NCI-H128 (cell line): ENCODE results near the gene SRSF9.

ENCODE experiments used
- DNase-seq: peaks from one replicate; lab custom pipeline; 2025; ENCODE audit not compliant: unreplicated experiment; lab: John Stamatoyannopoulos, UW

SRSF9 gene

DNA sequence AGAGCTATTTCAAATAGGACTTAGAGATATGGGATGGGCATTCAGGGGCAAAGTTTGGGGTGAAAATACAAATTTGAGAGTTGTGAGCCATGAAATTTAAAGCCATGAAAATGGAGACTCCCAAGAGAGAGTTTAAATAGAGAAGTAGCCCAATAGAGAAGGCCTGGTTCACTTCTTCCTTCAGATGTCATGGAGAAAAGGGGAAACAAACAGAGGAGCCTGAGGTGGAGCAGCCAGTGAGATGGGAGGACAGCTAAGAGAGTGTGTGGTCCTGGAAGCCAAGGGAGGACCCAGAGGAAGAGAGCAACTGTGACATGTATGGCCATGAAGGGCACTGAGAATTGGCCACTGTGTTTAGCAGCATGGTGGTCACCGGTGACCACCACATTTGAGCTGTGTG lies 14.1 kb upstream of the SRSF9 start:
- DNase-seq = no peak

DNA sequence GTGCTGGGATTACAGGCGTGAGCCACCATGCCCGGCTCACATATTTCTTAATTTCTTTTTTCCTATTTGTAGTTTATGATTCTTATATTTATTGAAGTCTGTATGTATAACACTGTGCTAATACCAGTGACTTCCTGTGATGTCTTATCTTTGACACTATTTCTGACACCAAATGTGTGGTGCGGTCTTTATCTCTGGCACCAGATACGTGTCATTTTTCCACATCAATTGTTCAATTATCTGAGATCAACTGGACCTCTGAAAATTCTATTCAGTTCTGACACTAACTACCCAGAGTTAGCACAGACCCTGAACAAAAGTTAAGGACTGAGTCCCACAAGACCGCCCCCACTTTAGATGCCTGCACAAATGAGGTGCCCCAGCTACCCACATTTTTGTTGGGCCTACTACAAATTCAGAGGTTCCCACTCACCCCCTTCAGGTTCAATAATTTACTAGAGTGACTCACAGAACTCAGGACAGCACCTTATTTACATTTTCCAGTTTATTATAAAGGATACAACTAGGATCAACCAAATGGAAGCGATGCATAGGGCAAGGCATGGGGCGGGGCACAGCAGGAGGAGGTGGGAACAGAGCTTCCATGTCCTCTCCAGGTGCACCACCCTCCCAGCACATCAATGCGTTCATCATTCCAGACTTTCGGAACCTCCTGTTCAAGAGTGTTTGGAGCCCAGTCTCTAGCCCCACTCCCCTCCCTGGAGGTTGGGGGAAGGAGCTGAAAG lies 11.6 kb upstream of the SRSF9 start:
- no peak for DNase-seq

DNA sequence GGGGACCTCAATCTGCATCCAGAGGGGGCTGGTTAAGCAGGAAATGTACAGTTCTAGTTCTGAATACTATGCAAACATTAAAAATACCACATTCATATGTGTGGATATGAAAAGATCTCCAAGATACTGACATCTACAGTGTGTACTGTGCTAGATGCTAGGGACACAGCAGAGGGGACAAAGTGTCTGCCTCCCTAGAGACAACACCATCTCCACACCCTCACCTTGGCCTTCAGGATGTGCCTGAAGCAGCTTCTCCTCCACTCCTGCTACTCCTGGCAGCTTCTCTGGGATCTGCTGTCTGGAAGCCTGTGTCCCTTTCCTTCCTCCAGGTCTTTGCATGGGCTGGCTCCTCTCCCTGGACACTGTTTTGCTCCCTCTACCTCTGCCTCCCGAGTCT lies 10.7 kb upstream of the SRSF9 start:
- no peak for DNase-seq

DNA sequence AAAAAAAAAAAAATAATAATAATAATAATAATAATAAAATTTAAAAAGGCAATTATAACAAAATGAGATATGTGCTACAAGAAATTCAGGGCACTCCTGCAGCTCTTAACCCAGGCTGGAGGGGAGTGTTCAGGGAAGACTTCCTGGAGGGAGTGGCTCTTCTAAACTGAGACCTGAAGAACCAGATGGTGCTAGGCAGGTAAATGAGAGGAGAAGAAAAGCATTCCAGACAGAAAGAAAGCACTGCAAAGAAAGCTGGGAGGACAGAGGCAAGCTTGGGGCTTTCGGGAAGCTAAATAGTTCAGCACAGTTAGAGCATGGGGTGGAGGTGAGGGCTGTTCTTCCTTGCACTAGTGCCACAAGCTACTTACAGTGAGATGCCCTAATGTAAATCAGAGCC lies 9.9 kb upstream of the SRSF9 start:
- DNase-seq = no peak

DNA sequence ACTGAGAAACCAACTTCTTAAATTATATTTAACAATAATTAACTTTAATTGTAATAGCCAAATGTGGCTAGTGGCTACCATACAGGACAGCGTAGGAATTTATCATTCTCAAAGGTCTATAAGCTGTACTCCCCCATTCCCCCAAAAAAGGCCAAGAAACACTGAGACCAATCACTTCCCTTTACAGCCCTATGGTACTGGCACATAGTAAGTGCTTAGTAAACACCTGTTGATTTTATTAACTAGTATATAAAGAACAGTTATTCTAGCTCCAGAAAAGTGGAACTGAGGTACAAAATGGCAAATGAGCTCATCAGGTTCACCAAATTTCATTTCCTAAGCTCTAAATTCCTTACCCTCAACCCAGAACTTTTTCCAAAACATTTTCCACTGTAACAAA lies 6.1 kb upstream of the SRSF9 start:
- DNase-seq = no peak

DNA sequence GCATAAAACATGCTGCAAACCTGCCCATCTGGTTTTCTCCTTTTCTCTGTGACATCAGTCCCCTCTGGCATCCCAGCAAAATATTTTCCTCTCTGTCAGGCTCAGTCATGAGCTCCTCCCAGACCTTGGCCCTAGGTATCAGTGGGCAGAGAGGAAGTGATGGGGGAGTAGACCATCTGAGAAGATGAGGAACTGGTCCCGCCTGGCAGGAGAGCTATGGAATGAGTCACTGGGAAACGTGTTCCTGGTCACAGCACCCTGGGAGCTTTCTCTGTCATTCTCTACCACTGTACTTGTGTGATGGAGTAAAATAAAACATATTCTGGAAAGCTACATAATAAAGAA lies 5.0 kb upstream of the SRSF9 start:
- DNase-seq = no peak

DNA sequence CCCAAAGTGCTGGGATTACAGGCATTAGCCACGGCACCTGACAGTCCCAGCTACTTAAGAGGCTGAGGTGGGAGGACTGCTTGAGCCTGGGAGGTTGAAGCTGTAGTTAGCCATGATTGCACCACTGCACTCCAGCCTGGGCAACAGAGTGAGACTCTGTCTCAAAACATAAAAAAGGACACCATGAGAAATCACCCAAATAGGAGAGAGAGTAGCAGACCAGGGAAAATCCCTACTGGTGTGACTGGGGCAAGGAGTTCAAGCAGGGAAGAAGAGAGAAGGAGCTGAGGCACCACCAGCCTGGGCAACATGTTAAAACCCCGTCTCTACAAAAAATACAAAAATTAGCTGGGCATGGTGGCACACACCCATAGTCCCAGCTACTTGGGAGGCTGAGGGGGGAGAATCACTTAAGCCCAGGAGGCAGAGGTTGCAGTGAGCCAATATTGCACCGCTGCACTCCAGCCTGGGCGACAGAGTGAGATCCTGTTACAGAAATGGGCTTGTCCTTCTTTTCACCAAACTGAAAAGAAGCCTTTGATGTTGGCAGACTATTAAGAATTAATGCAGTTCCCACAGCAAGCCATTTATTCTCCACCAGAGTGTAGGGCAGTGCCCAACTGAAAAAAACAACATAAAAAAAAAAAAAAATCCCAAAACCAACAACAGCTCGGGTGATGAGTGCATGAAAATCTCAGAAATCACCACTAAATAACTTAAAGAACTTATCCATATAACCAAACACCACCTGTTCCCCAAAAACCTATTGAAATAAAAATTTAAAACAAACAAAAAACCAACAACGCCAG lies 4.5 kb upstream of the SRSF9 start:
- no peak for DNase-seq

DNA sequence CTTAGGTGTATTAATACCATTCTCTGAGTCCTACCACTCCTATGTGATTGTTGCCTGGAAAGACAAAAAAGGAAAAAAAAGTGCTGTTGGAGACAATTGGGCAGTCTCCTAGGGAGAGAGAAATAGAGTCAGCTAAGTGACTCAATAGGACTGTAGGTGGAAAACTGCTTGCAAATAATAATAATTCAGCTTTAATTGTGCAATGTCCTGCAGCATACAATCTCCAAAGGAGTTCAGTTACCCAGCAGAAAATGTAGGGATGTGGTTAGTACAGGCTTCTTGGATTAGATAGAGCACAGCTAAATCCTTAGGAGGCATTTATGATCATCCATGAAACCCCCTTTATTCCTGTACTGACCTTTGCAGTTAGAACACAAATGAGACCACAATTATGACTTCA lies 3.0 kb upstream of the SRSF9 start:
- DNase-seq = no peak

DNA sequence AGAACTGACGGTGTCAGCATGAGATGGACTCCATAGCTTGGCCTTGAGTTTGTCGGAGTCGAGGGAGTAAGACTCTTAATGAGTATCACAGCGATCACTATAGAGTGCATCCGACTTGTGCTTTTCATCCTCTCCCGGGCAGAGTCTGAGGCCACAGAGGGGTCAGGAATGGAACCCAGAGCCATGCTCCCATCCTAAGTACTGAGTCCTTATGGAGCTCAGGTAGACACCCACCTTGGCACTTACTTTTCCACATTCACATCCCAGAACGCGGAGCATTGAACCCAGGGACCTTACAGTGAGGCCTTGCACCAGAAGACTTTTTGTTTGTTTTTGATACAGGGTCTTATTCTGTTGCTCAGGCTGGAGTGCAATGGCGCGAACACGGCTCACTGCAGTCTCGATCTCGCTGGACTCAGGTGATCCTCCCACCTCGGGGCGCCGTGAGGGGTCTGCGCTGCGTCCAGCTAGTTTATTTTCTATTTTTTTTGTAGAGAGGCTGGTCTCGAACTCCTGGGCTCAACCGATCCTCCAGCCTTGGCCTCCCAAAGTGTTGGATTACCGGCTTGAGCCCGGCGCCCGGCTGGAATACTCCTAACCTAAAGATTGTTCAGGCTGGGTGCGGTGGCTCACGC lies 719 bp upstream of the SRSF9 start:
- DNase-seq = no peak

DNA sequence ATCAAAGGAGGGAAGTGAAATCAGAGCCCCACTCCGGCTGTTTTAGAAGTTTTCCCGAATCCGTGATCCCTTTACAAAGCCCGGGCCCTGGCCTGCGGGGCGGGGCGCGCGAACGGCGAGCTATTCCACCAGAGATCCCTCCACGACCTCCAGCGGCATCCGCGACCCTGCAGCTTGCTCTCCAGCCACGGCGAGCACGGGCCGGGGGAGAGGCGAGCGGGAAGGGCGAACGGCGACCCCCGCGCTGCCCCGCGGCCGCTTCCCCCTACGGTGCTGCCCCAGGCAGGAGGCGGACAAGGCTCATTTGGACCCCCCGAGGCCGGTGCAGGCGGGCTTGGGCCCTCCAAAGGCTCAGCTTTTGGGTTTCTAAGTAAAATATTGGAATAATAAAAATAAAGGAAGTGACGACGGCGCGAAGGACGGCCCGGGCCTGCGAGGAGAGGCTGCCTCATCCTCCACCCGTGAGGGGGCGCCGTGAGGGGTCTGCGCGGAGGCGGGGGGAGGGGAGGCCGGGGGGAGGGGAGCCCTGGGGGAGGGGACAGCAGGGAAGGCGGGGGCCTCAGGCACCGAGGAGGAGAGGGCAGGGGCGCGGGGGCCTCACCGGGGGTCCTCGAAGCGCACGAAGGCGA lies 613 bp downstream of the SRSF9 start:
- DNase-seq = no peak

DNA sequence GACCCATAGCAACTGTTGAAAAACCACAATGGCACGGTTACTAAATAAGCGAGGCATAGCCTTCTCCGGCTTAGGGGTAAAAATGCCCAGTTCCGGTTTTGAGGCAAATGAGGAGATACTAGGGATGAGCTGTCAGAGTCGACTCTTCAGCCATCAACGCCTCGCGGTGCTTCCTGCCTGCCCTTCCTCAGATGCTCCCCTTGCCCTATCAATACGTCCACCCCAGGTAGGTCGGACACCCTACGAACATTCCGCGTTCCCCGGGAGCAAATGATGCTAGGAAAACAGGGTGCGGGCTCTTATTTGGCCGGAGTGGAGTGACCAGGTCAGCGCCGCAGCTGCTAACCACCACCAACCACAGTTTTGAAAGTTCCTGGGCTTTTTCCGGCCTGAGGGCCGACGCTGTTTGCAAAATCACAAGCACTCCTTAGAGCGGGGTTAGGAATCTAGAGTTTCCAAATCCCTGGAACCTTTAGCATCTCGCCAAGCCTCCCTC lies 1.2 kb downstream of the SRSF9 start:
- DNase-seq = no peak

DNA sequence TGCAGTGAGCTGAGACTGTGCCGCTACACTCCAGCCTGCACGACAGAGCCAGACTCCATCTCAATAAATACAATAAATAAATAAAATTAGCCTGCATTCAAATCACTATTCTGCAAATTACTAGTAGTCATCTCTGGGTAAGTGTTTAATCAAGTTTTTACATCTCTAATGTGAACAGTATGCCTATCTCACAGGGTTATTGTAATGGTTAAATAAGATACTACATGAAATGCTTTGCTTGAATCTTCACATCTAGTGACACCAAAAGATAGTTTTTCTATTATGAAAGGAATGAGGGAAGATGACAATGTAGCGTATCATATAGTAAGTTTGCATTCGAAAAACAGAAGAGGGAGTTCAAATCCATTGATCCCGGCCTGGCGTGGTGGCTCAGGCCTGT lies 2.1 kb downstream of the SRSF9 start:
- no peak for DNase-seq

DNA sequence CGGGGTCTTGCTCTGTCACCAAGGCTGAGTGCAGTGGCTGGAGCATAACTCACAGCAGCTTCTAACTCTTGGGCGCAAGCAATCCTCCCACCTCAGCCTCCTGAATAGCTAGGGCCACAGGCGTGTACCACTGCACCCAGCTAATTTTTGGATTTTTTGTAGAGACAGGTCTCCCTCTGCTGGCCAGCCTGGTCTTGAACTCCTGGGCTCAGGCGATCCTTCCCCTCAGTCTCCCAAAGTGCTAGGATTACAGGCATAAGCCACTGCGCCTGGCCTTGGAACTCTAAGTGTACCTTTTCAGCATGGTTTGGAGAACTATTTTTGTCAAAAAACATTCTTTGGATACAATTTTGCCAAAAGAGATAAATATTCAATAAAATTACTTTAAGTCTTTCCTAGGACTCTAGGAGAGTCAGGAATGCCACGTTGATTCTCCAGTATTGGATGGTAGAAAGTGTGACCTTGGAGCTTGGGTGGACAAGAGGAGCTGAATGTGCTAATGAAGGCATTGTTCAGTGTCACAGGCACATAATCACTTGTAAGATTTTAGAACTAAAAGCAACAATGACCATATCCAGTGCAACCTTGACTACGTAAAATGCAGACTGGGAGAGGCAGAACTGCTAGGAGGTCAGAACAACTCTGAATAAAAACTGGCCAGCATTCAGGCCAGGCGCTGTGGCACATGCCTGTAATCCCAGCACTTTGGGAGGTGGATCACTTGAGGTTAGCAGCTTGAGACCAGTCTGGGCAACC lies 2.8 kb downstream of the SRSF9 start:
- peak; percentile 22 for DNase-seq

DNA sequence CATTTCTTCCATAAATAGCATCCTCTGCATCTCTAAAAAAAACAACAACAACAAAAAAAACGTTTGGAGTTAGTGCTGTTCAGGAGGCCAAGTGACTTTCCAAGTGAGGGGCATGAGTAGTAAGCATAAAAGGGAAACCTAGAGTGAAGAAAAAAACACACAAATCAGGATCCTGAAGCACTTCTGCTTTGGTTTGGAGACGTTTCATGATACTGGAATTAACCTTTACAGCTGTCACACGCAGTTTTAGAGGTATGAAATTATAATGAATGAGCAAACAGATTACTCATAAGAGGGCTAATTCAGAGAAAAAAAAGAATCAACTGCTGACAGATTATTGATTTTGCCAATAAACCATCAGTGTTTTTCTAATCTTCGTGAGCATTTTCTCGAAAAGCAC lies 3.8 kb downstream of the SRSF9 start:
- DNase-seq = no peak

DNA sequence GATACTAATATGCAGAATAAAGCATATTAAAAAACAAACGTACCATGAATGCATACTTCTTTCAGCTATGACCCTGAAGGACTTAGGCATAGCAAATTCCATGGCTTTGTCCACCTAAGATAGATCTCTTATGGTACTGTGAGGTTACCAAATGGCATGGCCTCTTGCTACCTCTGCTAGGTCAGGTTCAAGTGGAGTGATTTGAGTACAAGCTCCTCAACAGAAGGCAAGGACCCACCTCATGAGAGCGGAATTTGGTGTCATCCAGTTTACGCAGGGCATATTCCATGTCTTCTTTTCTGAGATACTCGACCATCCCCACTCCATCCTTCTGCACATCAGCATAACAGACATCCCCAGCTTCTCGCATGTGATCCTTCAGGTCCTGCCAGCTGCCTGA lies 5.8 kb downstream of the SRSF9 start:
- no peak for DNase-seq

DNA sequence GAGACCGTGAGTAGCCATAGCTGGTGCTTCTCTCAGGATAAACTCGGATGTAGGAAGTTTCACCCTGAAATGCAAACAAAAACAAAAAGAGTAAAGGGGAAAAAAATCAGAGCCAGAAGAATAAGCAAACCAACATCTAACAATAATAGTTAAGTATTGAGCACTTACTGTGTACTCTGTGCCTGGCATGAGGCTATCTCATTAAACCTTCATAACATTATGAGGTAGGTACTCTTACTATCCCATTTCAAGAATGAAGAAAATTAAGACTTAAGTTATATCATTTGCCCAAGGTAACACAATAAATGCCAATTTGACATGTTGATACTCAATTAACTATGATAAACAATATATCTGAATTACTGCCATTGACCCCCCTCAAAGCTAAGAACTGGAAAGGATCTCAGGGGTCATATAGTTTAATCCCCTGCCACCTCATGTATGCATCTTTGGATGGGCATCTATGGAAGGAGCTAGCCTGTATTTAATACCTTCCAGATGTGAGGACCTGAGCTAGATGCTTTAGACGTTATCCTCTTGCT lies 7.4 kb downstream of the SRSF9 start:
- no peak for DNase-seq

DNA sequence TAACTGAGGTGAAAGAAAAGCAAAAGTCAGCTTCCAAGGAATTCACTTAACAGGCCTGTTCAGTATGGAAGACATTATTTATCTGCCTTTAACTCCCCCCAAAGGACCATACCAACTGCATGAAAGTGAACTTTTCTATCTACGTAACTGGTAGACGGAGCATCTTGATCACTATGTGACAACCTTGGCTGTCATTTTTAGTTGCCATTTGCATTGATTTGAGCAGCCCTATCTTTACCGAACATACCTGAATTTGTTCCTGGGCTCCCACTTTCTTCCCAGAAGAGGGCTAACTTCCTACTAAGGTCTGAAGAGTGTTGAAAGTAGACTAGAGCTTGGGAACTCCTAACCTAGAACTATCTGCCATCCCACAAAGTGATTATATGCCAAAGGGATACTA lies 9.4 kb downstream of the SRSF9 start:
- DNase-seq = no peak

DNA sequence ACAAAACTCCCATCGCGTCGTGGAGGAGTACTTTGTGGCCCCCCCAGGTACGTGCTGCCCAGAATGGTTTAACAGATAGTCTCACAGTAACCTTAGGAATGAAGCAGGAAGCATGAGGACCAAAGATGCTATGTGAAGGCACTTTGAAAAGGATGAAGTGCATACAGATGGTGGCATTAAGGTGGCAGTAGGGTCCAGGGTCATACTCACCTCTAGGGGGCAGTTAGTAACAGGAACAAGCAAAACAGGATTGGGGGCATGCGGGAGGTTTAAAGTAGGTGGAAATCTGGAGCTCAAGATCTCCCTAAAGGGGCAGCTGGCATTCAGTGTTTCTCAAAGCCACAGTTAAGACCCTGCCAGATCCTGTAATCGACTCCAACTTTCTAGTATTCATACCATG lies 12.4 kb downstream of the SRSF9 start:
- no peak for DNase-seq

DNA sequence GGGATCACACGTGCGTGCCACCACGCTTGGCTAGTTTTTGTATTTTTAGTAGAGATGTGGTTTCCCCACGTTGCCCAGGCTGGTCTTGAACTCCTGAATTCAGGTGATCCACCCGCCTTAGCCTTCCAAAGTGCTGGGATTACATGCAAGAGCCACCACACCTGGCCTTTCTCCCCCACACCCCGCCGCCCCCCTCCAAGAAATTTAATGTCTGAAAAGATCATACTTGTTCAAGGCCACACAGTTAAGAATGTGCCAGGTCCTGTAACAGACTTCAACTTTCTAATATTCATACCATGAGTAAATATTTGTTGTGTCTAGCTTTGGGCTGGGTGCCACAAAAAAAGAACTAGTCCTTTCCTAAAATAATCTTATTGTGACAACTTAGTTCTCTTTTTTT lies 14.2 kb downstream of the SRSF9 start:
- DNase-seq = no peak

DNA sequence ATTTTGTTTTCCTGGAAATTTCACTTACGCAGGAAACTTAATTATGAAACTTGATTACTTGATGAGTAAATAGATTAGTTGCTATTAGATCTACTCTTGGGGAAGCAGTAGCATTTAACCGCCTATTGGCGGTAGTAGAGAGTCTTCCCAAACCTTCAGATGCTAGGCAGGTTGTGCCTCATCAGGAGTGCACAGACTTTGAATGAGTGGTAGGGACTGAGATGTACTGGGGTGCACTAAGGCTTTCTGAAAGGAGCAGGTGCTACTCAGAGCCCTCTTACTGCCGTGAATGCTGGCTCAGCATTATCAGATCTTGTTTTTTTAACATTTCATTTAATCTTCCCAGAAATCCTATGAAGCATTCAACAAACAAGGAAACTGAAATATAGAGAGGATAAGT lies 15.6 kb downstream of the SRSF9 start:
- no peak for DNase-seq
